Measurements from ENCODE around the gene RPTOR.

DNA sequence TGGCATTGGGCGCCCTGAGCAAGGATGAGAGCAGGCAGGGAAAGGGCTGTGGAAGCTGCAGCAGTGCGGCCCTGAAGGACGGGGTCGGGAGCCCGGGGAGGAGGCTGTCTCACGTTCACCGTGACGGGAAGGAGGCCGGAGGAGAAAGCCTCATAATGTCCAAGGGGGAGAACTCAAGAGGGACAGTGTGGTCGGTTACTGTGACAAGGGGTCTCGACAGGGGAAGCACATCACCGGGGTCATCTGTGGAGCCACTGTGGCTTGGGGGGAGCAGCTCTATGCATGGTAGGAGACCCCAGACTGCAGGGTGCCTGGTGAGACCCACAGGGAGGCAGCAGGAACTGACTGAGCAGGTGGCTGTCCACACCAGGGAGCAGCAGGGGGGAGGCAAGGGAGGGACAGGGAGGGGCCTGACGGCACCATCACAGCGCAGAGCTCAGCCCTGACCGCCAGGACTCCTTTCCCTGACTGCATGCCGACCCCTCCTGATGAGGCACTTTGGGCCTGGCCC is 292.4 kb downstream of the RPTOR start:
- TF ChIP-seq, protein P1, sequence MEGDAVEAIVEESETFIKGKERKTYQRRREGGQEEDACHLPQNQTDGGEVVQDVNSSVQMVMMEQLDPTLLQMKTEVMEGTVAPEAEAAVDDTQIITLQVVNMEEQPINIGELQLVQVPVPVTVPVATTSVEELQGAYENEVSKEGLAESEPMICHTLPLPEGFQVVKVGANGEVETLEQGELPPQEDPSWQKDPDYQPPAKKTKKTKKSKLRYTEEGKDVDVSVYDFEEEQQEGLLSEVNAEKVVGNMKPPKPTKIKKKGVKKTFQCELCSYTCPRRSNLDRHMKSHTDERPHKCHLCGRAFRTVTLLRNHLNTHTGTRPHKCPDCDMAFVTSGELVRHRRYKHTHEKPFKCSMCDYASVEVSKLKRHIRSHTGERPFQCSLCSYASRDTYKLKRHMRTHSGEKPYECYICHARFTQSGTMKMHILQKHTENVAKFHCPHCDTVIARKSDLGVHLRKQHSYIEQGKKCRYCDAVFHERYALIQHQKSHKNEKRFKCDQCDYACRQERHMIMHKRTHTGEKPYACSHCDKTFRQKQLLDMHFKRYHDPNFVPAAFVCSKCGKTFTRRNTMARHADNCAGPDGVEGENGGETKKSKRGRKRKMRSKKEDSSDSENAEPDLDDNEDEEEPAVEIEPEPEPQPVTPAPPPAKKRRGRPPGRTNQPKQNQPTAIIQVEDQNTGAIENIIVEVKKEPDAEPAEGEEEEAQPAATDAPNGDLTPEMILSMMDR (conservative IDR thresholded peaks at IDR 0.05; ENCODE audit: low read depth, low read length), result no peak
- TF ChIP-seq EZH2 (IDR thresholded peaks at IDR 0.05; ENCODE audit: low read length, unreplicated experiment), result no peak
